GM23338 (cell line): ENCODE data around the gene PRPSAP1. TPM values are rescaled to one million over a fixed set of nuclear protein-coding genes. Genes with fewer than 3 reads are reported as not detected.

Source experiments
- ATAC-seq: fragments of 200-7000 bp; cut with Tn5 transposase; 3 replicates; pipeline ENCODE4 v1.9.1; 2020
- DNase-seq: peaks from one replicate; pipeline ENCODE4 v3.0.0-alpha.2; 2015; ENCODE audit warnings: low spot score
- H2AFZ ChIP-seq: fragments of 200-600 bp; sonication (generic); 2 replicates; pipeline ENCODE4 v1.8.0; 2016; ENCODE audit warnings: antibody characterized with exemption, mild to moderate bottlenecking, moderate library complexity
- H3F3A ChIP-seq: fragments of 200-600 bp; sonication (generic); replicated peaks from 2 replicates; pipeline ENCODE4 v1.8.0; 2017; ENCODE audit warnings: antibody characterized with exemption, mixed run types, low read depth
- H3K27ac ChIP-seq: fragments of 200-600 bp; sonication (generic); 2 replicates; pipeline ENCODE4 v1.6.1; 2016; ENCODE audit warnings: low read depth
- H3K27me3 ChIP-seq: fragments of 200-600 bp; sonication (generic); 2 replicates; pipeline ENCODE4 v1.8.0; 2016; ENCODE audit warnings: mild to moderate bottlenecking, mixed run types, moderate library complexity; ENCODE audit not compliant: insufficient read depth
- H3K36me3 ChIP-seq: fragments of 200-600 bp; sonication (generic); 2 replicates; pipeline ENCODE4 v1.8.0; 2016; ENCODE audit warnings: mild to moderate bottlenecking; ENCODE audit not compliant: insufficient read depth
- H3K4me1 ChIP-seq: fragments of 200-600 bp; sonication (generic); 2 replicates; pipeline ENCODE4 v1.8.0; 2016; ENCODE audit warnings: mild to moderate bottlenecking, moderate library complexity; ENCODE audit not compliant: insufficient read depth
- H3K4me2 ChIP-seq: fragments of 200-600 bp; sonication (generic); 2 replicates; pipeline ENCODE4 v1.7.1; 2017; ENCODE audit warnings: mixed run types
- H3K4me3 ChIP-seq: fragments of 200-600 bp; sonication (generic); 2 replicates; pipeline ENCODE4 v1.6.1; 2016; ENCODE audit warnings: mixed run types
- H3K79me2 ChIP-seq: fragments of 200-600 bp; sonication (generic); replicated peaks from 2 replicates; pipeline ENCODE4 v1.8.0; 2017; ENCODE audit warnings: mild to moderate bottlenecking; ENCODE audit not compliant: insufficient read depth
- H3K9me2 ChIP-seq: fragments of 200-600 bp; sonication (generic); 2 replicates; pipeline ENCODE4 v1.8.0; 2017; ENCODE audit not compliant: insufficient read depth
- H4K20me1 ChIP-seq: fragments of 200-600 bp; sonication (generic); replicated peaks from 2 replicates; pipeline ENCODE4 v1.8.0; 2017; ENCODE audit warnings: mild to moderate bottlenecking; ENCODE audit not compliant: insufficient read depth
- H3K27ac Mint-ChIP-seq: 2 replicates; pipeline ENCODE4 v1.8.0; 2020; ENCODE audit warnings: inconsistent platforms, mild to moderate bottlenecking, moderate library complexity, mixed read lengths
- H3K27me3 Mint-ChIP-seq: 3 replicates; pipeline ENCODE4 v1.8.0; 2022; ENCODE audit warnings: low read depth, mild to moderate bottlenecking, moderate library complexity, mixed read lengths, inconsistent platforms; ENCODE audit not compliant: insufficient read depth, poor library complexity
- H3K36me3 Mint-ChIP-seq: 3 replicates; pipeline ENCODE4 v1.8.0; 2021; ENCODE audit warnings: low read depth, mild to moderate bottlenecking, inconsistent platforms, moderate library complexity, mixed read lengths
- H3K4me1 Mint-ChIP-seq: 3 replicates; pipeline ENCODE4 v1.8.0; 2020; ENCODE audit warnings: mild to moderate bottlenecking, inconsistent platforms, mixed read lengths
- H3K4me3 Mint-ChIP-seq: 3 replicates; pipeline ENCODE4 v1.8.0; 2021; ENCODE audit warnings: moderate library complexity, mild to moderate bottlenecking, inconsistent platforms, mixed read lengths
- H3K9me3 Mint-ChIP-seq: 3 replicates; pipeline ENCODE4 v1.8.0; 2020; ENCODE audit warnings: moderate library complexity, mild to moderate bottlenecking, inconsistent platforms, mixed read lengths
- CREB1 ChIP-seq: fragments of 250-450 bp; sonication (Bioruptor Pico); IDR thresholded peaks from 2 replicates; pipeline ENCODE4 v1.5.0; 2020; ENCODE audit warnings: low read depth, mild to moderate bottlenecking, moderate library complexity
- CTCF ChIP-seq, 2 experiments: fragments of 200-600 bp in 1 of 2; sonication (generic) in 1 of 2; conservative IDR thresholded peaks; 2 replicates each; pipeline versions ENCODE4 v1.5.1 to v1.6.1; 2016 to 2017; ENCODE audit warnings: antibody characterized with exemption in 2 of 2, low read depth in 2 of 2, mild to moderate bottlenecking in 2 of 2, moderate library complexity in 1 of 2
- ETS1 ChIP-seq: IDR thresholded peaks from 2 replicates; pipeline ENCODE4 v1.6.1; 2016; ENCODE audit warnings: antibody characterized with exemption
- EZH2 ChIP-seq: fragments of 200-600 bp; sonication (generic); IDR thresholded peaks from one replicate; pipeline ENCODE4 v1.8.0; 2017; ENCODE audit warnings: antibody characterized with exemption, mild to moderate bottlenecking, low read depth; ENCODE audit not compliant: unreplicated experiment
- EZH2phosphoT487 ChIP-seq: fragments of 200-600 bp; sonication (generic); IDR thresholded peaks from one replicate; pipeline ENCODE4 v1.8.1; 2018; ENCODE audit warnings: antibody characterized with exemption; ENCODE audit not compliant: unreplicated experiment
- NANOG ChIP-seq: IDR thresholded peaks from 2 replicates; pipeline ENCODE4 v1.6.1; 2016; ENCODE audit warnings: antibody characterized with exemption, borderline replicate concordance
- REST ChIP-seq: IDR thresholded peaks from one replicate; pipeline ENCODE4 v1.6.1; 2018; ENCODE audit warnings: antibody characterized with exemption; ENCODE audit not compliant: unreplicated experiment
- ZNF114 ChIP-seq: fragments of 250-450 bp; sonication (Bioruptor Pico); IDR thresholded peaks from 2 replicates; pipeline ENCODE4 v1.5.0; 2020; ENCODE audit warnings: mild to moderate bottlenecking, moderate library complexity
- polyA plus RNA-seq: library from polyadenylated mRNA; unstranded; fragments of >200 nt; fragmentation: Nextera tagmentation; extraction: Ambion mirVana; gene quantifications from 2 replicates; pipeline ENCODE4 v1.2.1, GENCODE V29; 2016
- total RNA-seq: library from RNA; depleted of rRNA; stranded (reverse); fragments of >200 nt; shearing (Covaris generic); gene quantifications from 2 replicates; pipeline ENCODE4 v1.2.3, GENCODE V29; 2014

The PRPSAP1 gene
- total and polyA plus RNA-seq, 2 experiments from 2014 or later: 39.5 to 58.8 TPM

GRCh38 chr17:76356803-76357456 is 3.2 kb upstream of the PRPSAP1 start:
- no peak for DNase-seq
- no peak for ATAC-seq
- no peak overlapping the region for H3K4me3 ChIP-seq
- H3K4me1 Mint-ChIP-seq: peaks cover 11% of the 10 kb centered on the region; the same call in 2 of the 3 replicates
- H3K9me3 Mint-ChIP-seq: no peaks in the 10 kb centered on the region
- H3K27me3 ChIP-seq: no peaks in the 10 kb centered on the region
- peak overlapping the region; percentile 59; the same call in 1 of the 2 replicates for H2AFZ ChIP-seq
- H3K4me1 ChIP-seq: peaks cover 7% of the 10 kb centered on the region
- no peak overlapping the region for H3K27ac ChIP-seq
- H3K79me2 ChIP-seq: peaks cover 4% of the 10 kb centered on the region
- no peaks in the 10 kb centered on the region for H3F3A ChIP-seq
- no peak for TF ChIP-seq EZH2
- TF ChIP-seq REST: no peak
- TF ChIP-seq CREB1 (CRISPR knock-in tag): no peak
- no peak for TF ChIP-seq CTCF (conservative IDR thresholded peaks at IDR 0.05; ENCODE audit: low read depth in 2 of 2)
- no peak for TF ChIP-seq EZH2phosphoT487
- no peak for TF ChIP-seq NANOG
- no peak for TF ChIP-seq ZNF114
- no peak for TF ChIP-seq ETS1
- no peaks in the 10 kb centered on the region for H3K9me2 ChIP-seq
- H3K36me3 ChIP-seq: no peaks in the 10 kb centered on the region
- H3K36me3 Mint-ChIP-seq: peaks cover 2% of the 10 kb centered on the region; the same call in 2 of the 3 replicates
- H3K4me2 ChIP-seq: no peak overlapping the region
- H4K20me1 ChIP-seq: peaks cover 3% of the 10 kb centered on the region; the same call in 1 of the 2 replicates
- H3K27ac Mint-ChIP-seq: no peak overlapping the region
- H3K4me3 Mint-ChIP-seq: no peak overlapping the region
- H3K27me3 Mint-ChIP-seq: peaks cover 17% of the 10 kb centered on the region
